NT2/D1 (cell line): ENCODE measurements around the gene TPD52L3.

ENCODE experiments used
- SUZ12 ChIP-seq: IDR thresholded peaks from 2 replicates; pipeline ENCODE4 v1.6.1; 2011; ENCODE audit not compliant: insufficient read length, insufficient read depth; ENCODE audit errors: extremely low read depth
- YY1 ChIP-seq: IDR thresholded peaks from 2 replicates; pipeline ENCODE4 v1.6.1; 2011; ENCODE audit not compliant: insufficient read length, insufficient read depth
- ZNF274 ChIP-seq: IDR thresholded peaks from 2 replicates; pipeline ENCODE4 v1.6.1; 2011; ENCODE audit warnings: mild to moderate bottlenecking, low read depth, low read length

DNA sequence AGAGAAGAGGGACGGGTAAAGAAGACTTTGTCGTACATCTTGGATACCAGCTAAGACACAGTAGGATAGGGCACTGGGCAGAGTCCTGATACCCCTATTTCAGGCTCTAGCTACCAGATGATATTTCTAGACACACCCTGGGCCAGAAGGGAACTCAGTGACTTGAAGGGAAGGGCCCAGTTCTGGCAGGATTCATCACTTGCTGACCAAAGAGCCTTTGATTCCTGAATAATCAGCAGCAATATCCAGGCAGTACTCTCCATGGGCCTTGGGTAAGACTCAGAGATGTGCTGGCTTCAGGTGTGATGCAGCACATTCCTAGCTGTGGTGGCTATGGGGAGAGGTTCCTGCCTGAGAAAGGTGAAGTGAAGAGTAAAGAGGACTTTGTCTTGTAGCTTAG lies 40.7 kb downstream of the TPD52L3 start:
- TF ChIP-seq ZNF274 (no peak), SUZ12 (no peak), YY1 (no peak)
